Smooth muscle cell of the brain vasculature (primary cell): ENCODE results near the gene EXOC3L4.

ENCODE experiments used
- DNase-seq: peaks from one replicate; pipeline ENCODE4 v3.0.0-alpha.2; 2012; ENCODE audit warnings: low read depth, low spot score

EXOC3L4 gene

GRCh38 chr14:103091041-103091882 is 3.3 kb upstream of the EXOC3L4 start:
- DNase-seq: no peak

- DNase-seq: no peak
Observed at GRCh38 chr14:103091883-103092222, 2.7 kb upstream of the EXOC3L4 start.

- no peak for DNase-seq
Observed at GRCh38 chr14:103093856-103094405, 594 bp upstream of the EXOC3L4 start.

GRCh38 chr14:103095210-103095778 is 769 bp downstream of the EXOC3L4 start:
- no peak for DNase-seq

- no peak for DNase-seq
Observed at GRCh38 chr14:103096387-103096786, 1.9 kb downstream of the EXOC3L4 start.

- DNase-seq: no peak
Observed at GRCh38 chr14:103097244-103097993, 2.9 kb downstream of the EXOC3L4 start.

GRCh38 chr14:103097994-103098957 is 3.8 kb downstream of the EXOC3L4 start:
- no peak for DNase-seq

GRCh38 chr14:103099081-103099732 is 4.7 kb downstream of the EXOC3L4 start:
- no peak for DNase-seq

- no peak for DNase-seq
Observed at GRCh38 chr14:103099733-103100280, 5.3 kb downstream of the EXOC3L4 start.

- DNase-seq: no peak
Observed at GRCh38 chr14:103100281-103101121, 6.0 kb downstream of the EXOC3L4 start.

GRCh38 chr14:103101257-103101962 is 6.9 kb downstream of the EXOC3L4 start:
- no peak for DNase-seq

GRCh38 chr14:103101963-103102688 is 7.6 kb downstream of the EXOC3L4 start:
- no peak for DNase-seq

GRCh38 chr14:103102689-103103260 is 8.2 kb downstream of the EXOC3L4 start:
- DNase-seq: no peak

GRCh38 chr14:103103461-103104388 is 9.2 kb downstream of the EXOC3L4 start:
- no peak for DNase-seq

- DNase-seq: no peak
Observed at GRCh38 chr14:103104389-103104653, 9.8 kb downstream of the EXOC3L4 start.

- DNase-seq: no peak
Observed at GRCh38 chr14:103104654-103105452, 10.3 kb downstream of the EXOC3L4 start.
